ENCODE results near the gene THRB.

The THRB gene

GRCh38 chr3:24359645-24360462 lies 134.8 kb downstream of the THRB start:
- no peak for TF ChIP-seq CTCF (IDR thresholded peaks at IDR 0.05)

- no peak for TF ChIP-seq CTCF (IDR thresholded peaks at IDR 0.05)
These were observed 135.5 kb downstream of the THRB start for GRCh38 chr3:24359102-24359501.

- TF ChIP-seq CTCF (IDR thresholded peaks at IDR 0.05): no peak
These were observed 137.0 kb downstream of the THRB start for GRCh38 chr3:24357635-24358034.

GRCh38 chr3:24355806-24356205 lies 138.8 kb downstream of the THRB start:
- no peak for TF ChIP-seq CTCF (IDR thresholded peaks at IDR 0.05)

- TF ChIP-seq CTCF (IDR thresholded peaks at IDR 0.05): no peak
These were observed 140.4 kb downstream of the THRB start for GRCh38 chr3:24354230-24354629.

GRCh38 chr3:24352893-24353553 lies 141.6 kb downstream of the THRB start:
- no peak for TF ChIP-seq CTCF (IDR thresholded peaks at IDR 0.05)

- TF ChIP-seq CTCF (IDR thresholded peaks at IDR 0.05): no peak
These were observed 142.7 kb downstream of the THRB start for GRCh38 chr3:24351779-24352469.

All from LNCAP (cell line).